ENCODE results near the gene KCNAB1.
"Not testable (repeated sequence)": the region's sequence is repeated elsewhere in the genome, so short reads cannot be mapped to it uniquely, and the experiment has no call there.

The KCNAB1 gene

DNA sequence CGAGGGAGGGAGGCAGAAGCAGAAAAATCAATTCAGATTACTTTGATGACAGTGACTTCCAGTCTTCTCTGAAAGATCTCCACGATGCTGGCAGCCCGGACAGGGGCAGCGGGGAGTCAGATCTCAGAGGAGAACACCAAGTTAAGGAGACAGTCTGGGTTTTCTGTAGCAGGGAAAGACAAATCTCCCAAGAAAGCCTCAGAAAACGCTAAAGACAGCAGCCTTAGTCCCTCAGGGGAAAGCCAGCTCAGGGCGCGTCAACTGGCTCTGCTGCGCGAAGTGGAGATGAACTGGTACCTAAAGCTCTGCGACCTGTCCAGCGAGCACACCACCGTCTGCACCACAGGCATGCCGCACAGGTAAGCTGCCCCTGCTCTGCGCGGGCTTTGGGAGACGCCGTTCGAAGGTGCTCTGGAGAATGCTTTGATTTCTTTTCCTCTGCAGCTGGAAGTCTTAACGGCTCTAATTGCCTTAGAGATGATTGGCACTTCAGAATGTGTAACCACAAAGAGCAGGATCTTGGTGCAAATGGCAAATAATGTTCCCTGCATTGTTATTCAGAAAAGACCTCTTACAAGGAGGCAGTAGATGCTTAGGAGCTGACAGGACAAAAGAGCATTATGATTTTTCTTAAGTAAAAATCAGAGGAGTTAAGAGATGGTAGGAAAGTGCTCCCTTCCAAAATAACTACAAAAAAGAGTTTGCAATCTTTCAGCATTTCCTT, at the start of gene KCNAB1:
Gene KCNAB1 (plus strand): TSS at position 51 of the 724 bp plus-strand sequence.
- no peak for TF ChIP-seq SUZ12 (IDR thresholded peaks at IDR 0.05)
- no peak for TF ChIP-seq ELF4 (IDR thresholded peaks at IDR 0.05)
- no peak for TF ChIP-seq FOXM1 (IDR thresholded peaks at IDR 0.05; ENCODE audit: borderline replicate concordance)
- no peak for TF ChIP-seq L3MBTL2 (conservative IDR thresholded peaks at IDR 0.05)
- no peak for TF ChIP-seq TARDBP (IDR thresholded peaks at IDR 0.05)
- TF ChIP-seq SP1 (IDR thresholded peaks at IDR 0.05): no peak
- no peak for TF ChIP-seq ARNT (IDR thresholded peaks at IDR 0.05)
- TF ChIP-seq FOXA1 (IDR thresholded peaks at IDR 0.05): no peak
- no peak for TF ChIP-seq ZNF384 (IDR thresholded peaks at IDR 0.05)
- TF ChIP-seq CTBP1 (IDR thresholded peaks at IDR 0.05; ENCODE audit: borderline replicate concordance): no peak
- no peak for TF ChIP-seq FOXK2 (IDR thresholded peaks at IDR 0.05)
- no peak for TF ChIP-seq NFRKB (IDR thresholded peaks at IDR 0.05)
- no peak for TF ChIP-seq PKNOX1 (IDR thresholded peaks at IDR 0.05)
- no peak for TF ChIP-seq HDGF (IDR thresholded peaks at IDR 0.05; ENCODE audit: borderline replicate concordance)
- no peak for DNase-seq (ENCODE audit: extremely low spot score)
- ChIA-PET CTCF (no interaction called here), POLR2A (no interaction called here)

GRCh38 chr3:156071031-156071430, 49.3 kb upstream of the KCNAB1 start:
- ChIA-PET POLR2A (no interaction called here), CTCF (no interaction called here)
- no peak for DNase-seq (ENCODE audit: extremely low spot score)
- TF ChIP-seq TARDBP (IDR thresholded peaks at IDR 0.05): no peak
- TF ChIP-seq HDGF (IDR thresholded peaks at IDR 0.05; ENCODE audit: borderline replicate concordance): no peak
- TF ChIP-seq NFRKB (IDR thresholded peaks at IDR 0.05): no peak
- no peak for TF ChIP-seq BHLHE40 (IDR thresholded peaks at IDR 0.05; ENCODE audit: borderline replicate concordance)
- TF ChIP-seq PKNOX1 (IDR thresholded peaks at IDR 0.05): no peak
- TF ChIP-seq FOXM1 (IDR thresholded peaks at IDR 0.05; ENCODE audit: borderline replicate concordance): no peak
- no peak for TF ChIP-seq SP1 (IDR thresholded peaks at IDR 0.05)
- no peak for TF ChIP-seq FOXA1 (IDR thresholded peaks at IDR 0.05)
- TF ChIP-seq ELF4 (IDR thresholded peaks at IDR 0.05): no peak
- TF ChIP-seq CTBP1 (IDR thresholded peaks at IDR 0.05; ENCODE audit: borderline replicate concordance): no peak
- TF ChIP-seq L3MBTL2 (conservative IDR thresholded peaks at IDR 0.05): no peak
- TF ChIP-seq ZNF384 (IDR thresholded peaks at IDR 0.05): no peak
- TF ChIP-seq SUZ12 (IDR thresholded peaks at IDR 0.05): no peak
- no peak for TF ChIP-seq FOXK2 (IDR thresholded peaks at IDR 0.05)
- no peak for TF ChIP-seq ARNT (IDR thresholded peaks at IDR 0.05)
- TF ChIP-seq LEF1 (IDR thresholded peaks at IDR 0.05; ENCODE audit: borderline replicate concordance): no peak

- CTCF ChIA-PET: interaction anchor here (1.0 kb wide), 1 partner anchor 29 kb away, joined by 3 read pairs; no protein-coding TSS in a partner anchor
- DNase-seq (ENCODE audit: extremely low spot score); POLR2A ChIA-PET: not testable (repeated sequence)
These were observed 47.3 kb upstream of the KCNAB1 start for GRCh38 chr3:156072950-156073657.

GRCh38 chr3:156090126-156090525, 30.3 kb upstream of the KCNAB1 start:
- TF ChIP-seq HDGF (IDR thresholded peaks at IDR 0.05; ENCODE audit: borderline replicate concordance) (no peak), FOXA1 (IDR thresholded peaks at IDR 0.05) (no peak), ZNF384 (IDR thresholded peaks at IDR 0.05) (no peak), FOXM1 (IDR thresholded peaks at IDR 0.05; ENCODE audit: borderline replicate concordance) (no peak), SP1 (IDR thresholded peaks at IDR 0.05) (no peak), ARNT (IDR thresholded peaks at IDR 0.05) (no peak), BHLHE40 (IDR thresholded peaks at IDR 0.05; ENCODE audit: borderline replicate concordance) (no peak), NFRKB (IDR thresholded peaks at IDR 0.05) (no peak), ELF4 (IDR thresholded peaks at IDR 0.05) (no peak), L3MBTL2 (conservative IDR thresholded peaks at IDR 0.05) (no peak), SUZ12 (IDR thresholded peaks at IDR 0.05) (no peak), LEF1 (IDR thresholded peaks at IDR 0.05; ENCODE audit: borderline replicate concordance) (no peak), TARDBP (IDR thresholded peaks at IDR 0.05) (no peak), PKNOX1 (IDR thresholded peaks at IDR 0.05) (no peak), CTBP1 (IDR thresholded peaks at IDR 0.05; ENCODE audit: borderline replicate concordance) (no peak), FOXK2 (IDR thresholded peaks at IDR 0.05) (no peak)
- ChIA-PET POLR2A (no interaction called here), CTCF (interaction anchor here (0.6 to 1.4 kb wide), 2 partner anchors 16 to 47 kb away, joined by 5 read pairs; no protein-coding TSS in a partner anchor)
- no peak for DNase-seq (ENCODE audit: extremely low spot score)

DNA sequence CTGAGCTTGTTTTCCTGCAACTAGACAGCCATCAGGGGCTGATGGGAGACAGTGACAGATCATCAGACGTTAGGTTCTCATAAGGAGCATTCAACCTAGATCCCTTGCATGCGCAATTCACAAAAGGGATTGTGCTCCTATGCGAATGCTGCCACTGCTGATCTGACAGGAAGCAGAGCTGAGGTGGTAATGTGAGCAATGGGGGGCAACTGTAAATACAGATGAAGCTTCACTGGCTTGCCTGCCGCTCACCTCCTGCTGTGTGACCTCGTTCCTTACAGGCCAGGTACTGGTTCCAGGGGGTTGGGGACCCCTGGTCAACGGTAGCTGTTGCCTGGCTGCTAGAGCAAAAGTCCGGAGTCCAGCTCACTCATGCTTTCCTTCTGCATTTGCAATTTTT, 26.4 kb upstream of the KCNAB1 start:
- ChIA-PET POLR2A (no interaction called here), CTCF (no interaction called here)
- DNase-seq (ENCODE audit: extremely low spot score): no peak
- TF ChIP-seq SUZ12 (IDR thresholded peaks at IDR 0.05) (no peak), FOXA1 (IDR thresholded peaks at IDR 0.05) (no peak), ZNF384 (IDR thresholded peaks at IDR 0.05) (no peak), HDGF (IDR thresholded peaks at IDR 0.05; ENCODE audit: borderline replicate concordance) (no peak), FOXK2 (IDR thresholded peaks at IDR 0.05) (no peak), PKNOX1 (IDR thresholded peaks at IDR 0.05) (no peak), CTBP1 (IDR thresholded peaks at IDR 0.05; ENCODE audit: borderline replicate concordance) (no peak)

All from HEK293T (cell line).